ENCODE data around the gene HECW1.
"Not testable (repeated sequence)": the region's sequence is repeated elsewhere in the genome, so short reads cannot be mapped to it uniquely, and the experiment has no call there.

HECW1 gene

DNA sequence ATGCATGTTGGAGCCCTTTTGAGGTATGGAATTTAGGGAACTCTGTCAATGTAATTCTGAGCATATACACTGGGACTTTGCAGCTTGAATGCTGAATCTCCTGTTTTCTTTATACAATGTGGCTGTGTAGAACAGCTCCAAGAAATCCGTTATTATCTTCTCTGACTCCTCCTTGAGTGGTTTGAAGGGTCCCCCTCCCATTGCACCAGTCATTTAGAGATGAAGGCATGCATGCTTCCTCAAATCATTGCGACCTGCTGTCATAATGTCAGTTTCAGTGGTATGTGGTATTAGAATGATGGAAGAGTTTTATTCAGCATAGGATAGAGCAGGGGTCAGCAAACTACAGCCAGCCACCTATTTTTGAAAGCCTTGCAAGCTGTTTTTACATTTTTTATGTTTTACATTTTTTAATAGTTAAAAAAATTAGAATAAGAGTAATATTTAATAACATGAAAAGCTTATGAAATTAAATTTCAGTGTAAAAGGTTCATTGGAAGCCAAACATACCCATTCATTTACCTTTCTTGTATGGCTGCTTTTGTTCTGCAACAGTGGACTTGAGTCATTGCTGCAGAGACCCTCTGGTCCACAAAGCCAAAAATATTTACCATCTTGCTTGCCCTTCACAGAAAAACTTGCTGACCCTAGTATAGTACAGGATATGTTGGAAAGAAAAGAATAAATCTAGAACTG lies 478.6 kb downstream of the HECW1 start:
- DNase-seq (ENCODE audit: low read depth in 2 of 3, low spot score in 2 of 3): no peak

DNA sequence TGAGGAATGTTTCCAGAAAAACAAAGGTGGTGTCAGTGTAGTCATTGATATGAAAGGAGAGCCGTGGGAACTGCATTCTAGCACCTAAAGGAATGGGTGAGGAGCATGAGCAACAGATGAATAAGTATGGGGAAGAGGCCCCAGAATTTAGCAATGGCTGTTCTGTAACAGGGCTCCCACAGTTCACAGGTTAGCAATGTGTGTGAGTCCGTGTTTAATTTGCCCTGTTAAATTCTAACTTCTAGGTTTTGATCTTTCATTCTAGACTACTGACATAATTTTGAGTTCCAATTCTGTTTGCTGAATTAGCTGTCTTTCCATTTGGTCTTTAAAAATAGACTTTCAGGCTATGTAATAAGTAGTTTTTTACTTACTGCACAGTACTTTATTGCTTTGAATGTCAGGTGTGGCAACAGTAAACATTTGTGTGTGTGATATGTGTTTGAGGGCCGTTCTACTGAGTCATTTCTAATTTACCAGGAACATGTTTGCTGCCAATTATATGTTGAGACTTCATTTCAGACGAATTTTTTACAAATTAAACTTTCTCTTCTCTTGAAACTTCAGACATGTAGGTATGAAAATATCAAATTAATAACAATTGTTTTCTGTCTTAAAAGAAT lies 479.2 kb downstream of the HECW1 start:
- DNase-seq (ENCODE audit: low read depth in 2 of 3, low spot score in 2 of 3): no peak

DNA sequence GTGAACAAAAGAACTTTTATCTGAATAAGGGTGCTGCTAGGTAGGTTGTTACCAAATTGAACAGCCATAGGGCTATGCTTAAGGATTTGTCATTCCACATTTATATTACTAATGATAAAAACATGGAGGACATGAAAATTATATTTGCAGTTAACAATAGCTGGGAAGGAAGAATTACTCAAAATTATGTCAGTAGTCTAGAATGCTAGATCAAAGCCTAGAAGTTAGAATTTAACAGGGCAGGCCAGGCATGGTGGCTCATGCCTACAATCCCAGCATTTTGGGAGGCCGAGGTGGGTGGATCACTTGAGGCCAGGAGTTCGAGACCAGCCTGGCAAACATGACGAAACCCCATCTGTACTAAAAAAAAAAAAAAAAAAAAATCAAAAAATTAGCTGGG lies 479.9 kb downstream of the HECW1 start:
- DNase-seq (ENCODE audit: low read depth in 2 of 3, low spot score in 2 of 3): no peak

DNA sequence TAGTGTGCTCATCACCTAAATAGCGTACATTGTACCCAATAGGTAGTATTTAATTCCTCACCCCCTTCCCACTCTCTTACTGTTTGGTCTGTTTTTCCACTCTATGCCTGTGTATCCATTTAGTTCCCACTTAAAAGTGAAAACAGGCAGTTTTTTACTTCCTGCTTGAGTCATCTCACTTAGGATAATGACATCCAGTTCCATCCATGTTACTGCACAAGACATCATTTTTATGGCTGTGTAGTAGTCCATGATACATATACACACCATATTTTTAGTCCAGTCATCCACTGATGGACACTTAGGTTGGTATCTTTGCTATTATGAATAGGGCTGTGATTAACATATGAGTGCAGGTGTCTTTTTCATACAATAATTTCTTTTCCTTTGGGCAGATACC lies 480.6 kb downstream of the HECW1 start:
- DNase-seq (ENCODE audit: low read depth in 2 of 3, low spot score in 2 of 3): no peak

DNA sequence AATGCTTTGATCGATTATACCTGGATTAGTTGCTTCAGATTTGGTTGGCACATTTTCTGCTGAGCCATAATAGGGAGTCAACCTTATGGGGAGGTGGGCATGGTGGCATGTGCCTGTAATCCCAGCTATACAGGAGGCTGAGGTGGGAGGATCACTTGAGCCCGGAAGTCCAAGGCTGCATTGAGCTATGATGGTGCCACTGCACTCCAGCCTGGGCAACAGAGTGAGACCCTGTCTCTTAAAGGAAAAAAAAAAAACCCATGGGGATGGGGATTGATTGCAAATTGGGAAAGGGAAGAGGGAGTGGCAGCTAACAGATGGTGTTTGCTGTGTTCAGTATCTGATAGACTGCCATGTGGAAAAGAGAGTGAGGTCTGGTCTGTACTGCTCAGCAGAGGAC lies 481.6 kb downstream of the HECW1 start:
- DNase-seq (ENCODE audit: low read depth in 2 of 3, low spot score in 2 of 3): no peak

DNA sequence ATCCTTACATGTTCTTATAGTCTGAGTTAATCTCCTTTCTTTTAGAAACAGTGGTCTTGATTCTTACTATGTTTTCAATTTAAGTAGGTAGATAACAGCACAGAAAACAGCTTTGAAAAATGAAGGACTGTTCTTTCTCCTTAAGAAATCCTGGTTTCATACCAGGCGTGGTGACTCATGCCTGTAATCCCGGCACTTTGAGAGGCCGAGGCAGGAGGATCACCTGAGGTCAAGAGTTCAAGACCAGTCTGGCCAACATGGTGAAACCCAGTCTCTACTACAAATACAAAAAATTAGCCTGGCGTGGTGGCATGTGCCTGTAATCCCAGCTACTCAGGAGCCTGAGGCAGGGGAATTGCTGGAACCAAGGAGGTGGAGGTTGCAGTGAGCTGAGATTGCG lies 484.0 kb downstream of the HECW1 start:
- DNase-seq (ENCODE audit: low read depth in 2 of 3, low spot score in 2 of 3): not testable (repeated sequence)

DNA sequence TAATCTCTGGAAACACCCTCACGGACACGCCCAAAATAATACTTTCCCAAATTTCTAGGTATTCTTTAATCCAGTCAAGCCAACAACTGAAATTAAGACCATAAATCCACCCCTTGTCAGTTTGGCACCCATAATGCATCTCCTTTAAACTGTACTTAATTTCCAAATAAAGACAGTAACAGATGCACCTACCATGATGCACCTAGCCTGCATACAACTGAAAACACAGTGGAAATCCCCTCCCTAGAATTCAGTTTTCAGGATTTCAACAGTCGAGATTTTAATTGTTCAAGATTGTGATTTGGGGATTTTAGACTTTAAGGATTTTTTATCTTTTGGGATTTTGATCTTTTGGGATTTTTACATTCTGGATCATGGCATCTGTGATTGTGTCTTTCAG lies 487.6 kb downstream of the HECW1 start:
- DNase-seq (ENCODE audit: low read depth in 2 of 3, low spot score in 2 of 3): no peak

DNA sequence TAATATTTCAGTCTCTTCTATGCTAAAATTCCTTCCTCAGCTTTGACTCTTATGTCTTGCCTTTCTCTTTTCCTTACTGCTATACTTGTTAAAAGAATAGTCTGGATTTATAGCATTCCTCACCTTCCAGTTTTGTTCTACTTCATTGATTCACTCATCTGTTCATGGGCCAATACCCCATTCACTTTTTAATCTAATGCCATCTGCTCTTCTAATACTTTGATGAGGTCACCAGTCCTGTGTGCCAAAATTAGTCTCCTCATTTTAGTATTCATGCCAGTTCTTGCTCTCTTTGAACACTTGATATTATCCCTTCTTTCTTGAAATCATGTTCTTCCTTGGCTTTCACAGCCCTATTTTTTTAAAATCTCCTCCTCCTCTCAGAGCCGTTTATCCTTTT lies 489.8 kb downstream of the HECW1 start:
- DNase-seq (ENCODE audit: low read depth in 2 of 3, low spot score in 2 of 3): no peak

DNA sequence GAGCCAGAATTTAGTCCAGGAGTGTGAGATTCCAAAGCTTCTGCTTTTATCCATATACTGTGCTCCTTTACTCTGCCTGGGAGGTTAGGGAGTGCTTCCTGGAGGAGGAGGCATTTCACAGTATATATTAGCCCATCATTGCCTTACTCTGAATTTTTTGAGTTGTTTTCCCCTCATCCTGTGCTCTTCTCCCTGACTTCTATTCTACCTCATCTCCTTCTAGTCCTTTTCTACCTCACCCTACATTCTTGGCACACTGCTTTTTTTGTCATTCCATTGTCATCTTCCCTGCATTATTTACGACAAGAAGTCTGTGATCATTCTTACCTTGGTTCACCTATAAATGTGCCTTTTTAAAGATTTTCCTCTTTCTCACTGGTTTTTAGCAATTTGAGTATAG lies 491.8 kb downstream of the HECW1 start:
- DNase-seq (ENCODE audit: low read depth in 2 of 3, low spot score in 2 of 3): no peak

DNA sequence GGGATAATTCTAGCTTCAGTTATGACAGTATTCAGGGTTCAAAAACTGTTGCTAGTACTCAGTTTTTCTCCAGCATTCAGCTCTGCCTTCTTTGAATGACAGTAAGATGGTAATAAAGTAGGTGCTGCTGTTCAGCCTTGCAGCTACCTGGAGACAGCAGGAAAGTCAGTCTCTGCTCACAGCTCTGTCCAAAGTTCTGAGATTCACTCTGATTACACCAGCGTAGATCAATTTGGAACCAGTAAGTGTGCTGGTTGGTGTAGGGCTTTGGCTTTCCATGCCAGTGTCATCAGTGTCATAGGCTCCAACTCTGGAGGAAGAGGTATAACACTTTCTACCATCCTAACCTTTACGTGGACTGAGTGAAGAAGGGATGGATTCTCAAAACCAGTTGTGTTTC lies 496.6 kb downstream of the HECW1 start:
- DNase-seq (ENCODE audit: low read depth in 2 of 3, low spot score in 2 of 3): no peak

DNA sequence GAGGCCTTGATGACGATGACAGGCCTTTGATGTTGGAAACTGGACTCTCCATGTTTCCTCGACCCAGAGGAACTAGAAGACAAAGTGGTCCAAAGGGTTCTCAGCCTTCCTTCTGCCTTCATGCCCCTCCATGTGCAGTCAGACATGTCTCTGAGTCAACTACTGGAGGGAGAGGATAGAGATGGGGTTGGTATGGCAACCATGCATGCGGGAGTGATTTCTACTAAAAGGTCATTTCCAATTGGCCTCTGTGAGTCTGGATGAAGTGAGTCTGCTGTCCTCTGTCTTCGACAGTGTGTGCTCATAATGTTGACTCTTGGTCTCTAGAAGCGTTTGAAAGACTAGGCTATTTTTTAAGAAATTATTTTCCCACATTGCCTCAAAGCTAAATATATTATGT lies 499.7 kb downstream of the HECW1 start:
- DNase-seq (ENCODE audit: low read depth in 2 of 3, low spot score in 2 of 3): no peak

DNA sequence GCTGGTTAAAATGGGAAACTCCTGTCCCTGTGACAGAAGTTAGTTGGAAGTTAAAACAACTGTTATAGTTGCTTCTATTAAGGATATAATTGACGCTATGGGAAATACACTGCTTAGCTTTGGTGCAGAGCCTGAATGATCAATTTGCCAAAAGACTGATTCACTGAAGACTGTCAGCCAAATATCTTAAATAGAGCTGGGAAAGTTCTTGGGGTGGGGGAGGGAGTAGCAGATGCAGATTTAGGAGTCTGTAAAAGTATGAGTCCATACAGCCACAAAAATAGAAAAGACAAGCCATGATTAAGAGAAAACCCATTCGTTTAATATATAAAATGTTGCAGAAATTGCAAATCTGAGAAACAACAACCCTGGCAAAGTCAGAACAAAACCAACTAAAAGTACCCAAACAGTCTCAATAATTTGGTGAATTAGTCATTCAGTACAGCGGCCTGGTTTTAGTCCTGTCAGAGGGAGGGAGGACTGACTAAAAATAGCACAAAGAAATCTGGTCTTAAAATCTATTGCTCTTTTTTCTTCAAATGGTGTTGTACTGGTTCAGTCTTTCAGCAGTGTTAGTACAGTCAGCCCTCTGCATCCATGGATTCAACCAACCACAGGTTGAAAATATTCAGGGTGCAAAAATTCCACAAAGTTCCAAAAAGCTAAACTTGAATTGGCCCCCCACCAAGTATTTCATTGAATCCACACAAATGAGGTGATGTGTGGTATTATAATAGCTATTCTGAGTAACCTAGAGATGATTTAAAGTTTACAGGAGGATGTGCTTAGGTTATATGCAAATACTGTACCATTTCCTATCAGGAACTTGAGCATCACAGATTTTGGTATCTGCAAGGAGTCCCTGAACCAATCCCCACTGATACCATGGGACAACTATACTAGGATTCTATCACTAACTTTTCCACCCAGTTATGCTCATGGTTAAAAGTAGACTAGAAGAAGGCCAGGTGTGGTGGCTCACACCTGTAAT lies 500.4 kb downstream of the HECW1 start:
- DNase-seq (ENCODE audit: low read depth in 2 of 3, low spot score in 2 of 3): no peak
